GM18505 (cell line): ENCODE measurements around the gene AP3B2.
"Not testable (repeated sequence)": the region's sequence is repeated elsewhere in the genome, so short reads cannot be mapped to it uniquely, and the experiment has no call there.

Experiments
- ATAC-seq: cut with Tn5 transposase; IDR thresholded peaks from one replicate; pipeline ENCODE4 v1.9.1; 2021; ENCODE audit not compliant: unreplicated experiment
- POLR2A ChIP-seq: IDR thresholded peaks from 4 replicates; pipeline ENCODE4 v1.6.1; 2011; ENCODE audit warnings: borderline replicate concordance; ENCODE audit not compliant: insufficient read depth, insufficient read length; ENCODE audit errors: extremely low read depth

AP3B2 gene

DNA sequence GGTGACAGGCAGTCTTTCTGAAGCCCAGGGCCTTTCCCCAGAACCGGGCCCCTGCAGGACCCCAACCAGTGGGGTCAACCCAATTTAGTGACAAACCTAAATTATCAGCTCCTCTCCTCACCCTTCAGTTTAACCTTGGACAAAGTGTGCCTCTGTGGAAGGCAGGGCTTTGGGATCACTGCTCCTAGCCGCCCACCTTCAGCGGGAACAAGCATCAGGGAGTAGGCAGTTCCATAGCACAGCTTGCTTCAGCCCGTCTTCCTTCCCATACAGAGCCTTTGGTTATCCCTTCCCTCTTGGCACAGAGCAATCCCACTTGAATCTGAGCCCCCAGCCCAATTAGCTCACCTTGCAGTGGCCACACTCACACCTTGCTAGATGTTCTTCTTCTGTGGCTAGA is 5.3 kb upstream of the AP3B2 start:
- no peak for TF ChIP-seq POLR2A
- ATAC-seq = no peak

DNA sequence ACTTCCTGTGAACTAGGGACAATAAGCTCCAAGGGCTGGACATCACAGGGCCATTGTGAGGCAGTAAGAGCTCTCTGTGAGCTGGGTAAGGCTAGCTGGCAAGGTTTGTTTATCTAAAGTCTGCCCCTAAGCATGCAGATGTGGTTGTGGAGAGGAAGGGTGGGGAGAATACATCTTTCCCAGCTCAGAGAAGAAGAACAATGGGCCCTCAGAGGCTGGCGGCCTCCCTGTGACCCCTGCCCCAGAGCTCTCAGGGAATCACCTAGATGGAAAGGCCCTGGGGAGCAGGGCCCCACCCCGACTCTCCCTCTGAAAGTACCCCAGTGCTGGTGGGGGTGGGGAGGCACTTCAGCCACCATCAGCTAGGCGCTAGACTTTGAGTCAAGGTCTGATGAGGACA is 4.3 kb upstream of the AP3B2 start:
- no peak for TF ChIP-seq POLR2A
- no peak for ATAC-seq

DNA sequence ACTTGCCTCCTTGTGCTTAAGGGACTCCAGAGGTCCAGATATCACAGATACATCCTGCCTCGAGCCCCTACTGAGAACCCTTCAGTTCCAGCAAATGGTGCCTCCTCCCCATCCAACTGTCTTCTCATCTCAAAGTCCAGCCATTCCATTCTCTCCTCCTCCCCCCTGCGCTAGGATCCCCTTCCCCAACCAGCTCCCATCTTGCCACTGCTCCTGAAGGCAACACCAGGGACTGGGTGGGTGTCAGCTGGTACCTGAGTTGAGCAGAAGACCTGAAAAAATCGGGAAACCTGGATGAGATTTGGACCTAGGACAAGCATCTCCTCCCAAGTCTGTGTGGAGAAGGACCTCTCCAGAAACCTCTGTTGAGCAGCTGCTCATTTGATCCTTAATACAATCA is 2.4 kb upstream of the AP3B2 start:
- no peak for ATAC-seq
- TF ChIP-seq POLR2A = no peak

DNA sequence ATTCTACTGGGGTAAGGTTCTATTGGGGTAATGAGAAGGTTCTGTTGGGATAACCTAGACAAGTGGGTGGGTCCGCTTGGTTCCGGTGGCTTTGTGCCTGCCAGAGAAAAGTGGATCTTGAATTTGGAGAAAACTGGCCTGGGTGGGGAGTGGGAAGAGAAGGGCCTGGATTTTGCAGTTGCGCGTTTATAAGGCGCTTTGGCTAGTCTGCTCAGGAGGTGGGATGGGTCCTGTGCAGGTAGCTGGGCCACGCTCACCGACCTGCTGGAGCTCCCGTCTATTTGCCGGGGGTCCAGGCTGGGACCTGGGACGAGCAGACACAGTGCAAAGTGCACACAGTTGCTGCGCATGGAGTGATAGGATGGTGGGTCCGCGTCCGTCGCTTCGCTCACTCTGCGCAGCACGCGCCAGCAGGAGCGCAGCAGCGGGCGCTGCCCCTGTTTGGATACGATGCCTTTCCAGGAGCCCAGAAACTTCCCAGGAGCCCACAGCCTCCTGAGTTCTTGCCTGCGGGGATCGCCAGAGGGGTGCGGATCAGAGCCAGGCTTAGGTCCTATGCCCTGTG is 1.3 kb upstream of the AP3B2 start:
- TF ChIP-seq POLR2A = no peak
- ATAC-seq = no peak

DNA sequence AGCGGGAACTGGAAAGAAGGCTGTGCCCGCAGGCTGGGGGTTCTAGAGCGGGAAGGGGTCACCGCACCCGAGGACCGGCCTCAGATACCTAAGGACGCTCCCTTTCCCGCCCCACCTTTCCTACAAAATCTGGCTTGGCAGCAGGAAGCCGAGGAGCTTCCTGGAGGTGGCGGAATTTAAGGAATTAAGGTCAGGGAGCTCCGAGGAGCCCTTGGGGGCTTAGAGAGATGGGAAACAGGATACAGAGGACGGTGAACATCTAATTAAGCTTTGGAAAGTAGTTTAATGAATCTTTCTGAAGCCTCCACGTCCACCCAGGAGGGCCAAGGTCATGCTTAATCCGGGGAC is 507 bp upstream of the AP3B2 start:
- ATAC-seq = no peak
- no peak for TF ChIP-seq POLR2A

DNA sequence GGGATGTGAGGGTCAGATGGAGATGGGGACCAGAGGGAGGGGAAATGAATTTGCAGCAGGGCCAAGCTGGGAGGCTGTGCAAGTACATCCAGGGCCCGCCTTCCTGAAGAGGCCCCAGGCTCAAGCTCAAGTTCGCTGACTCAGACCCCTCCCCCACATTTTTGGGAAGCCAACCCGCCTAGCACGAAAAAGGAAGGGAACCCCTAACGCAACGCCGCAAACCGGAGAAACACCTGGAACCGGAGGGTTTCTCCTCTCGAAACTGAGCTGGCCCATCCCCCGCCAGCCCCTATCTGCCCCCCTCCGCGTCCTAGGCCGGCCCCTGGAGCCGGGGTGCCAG is 624 bp downstream of the AP3B2 start:
- no peak for TF ChIP-seq POLR2A
- ATAC-seq = no peak

DNA sequence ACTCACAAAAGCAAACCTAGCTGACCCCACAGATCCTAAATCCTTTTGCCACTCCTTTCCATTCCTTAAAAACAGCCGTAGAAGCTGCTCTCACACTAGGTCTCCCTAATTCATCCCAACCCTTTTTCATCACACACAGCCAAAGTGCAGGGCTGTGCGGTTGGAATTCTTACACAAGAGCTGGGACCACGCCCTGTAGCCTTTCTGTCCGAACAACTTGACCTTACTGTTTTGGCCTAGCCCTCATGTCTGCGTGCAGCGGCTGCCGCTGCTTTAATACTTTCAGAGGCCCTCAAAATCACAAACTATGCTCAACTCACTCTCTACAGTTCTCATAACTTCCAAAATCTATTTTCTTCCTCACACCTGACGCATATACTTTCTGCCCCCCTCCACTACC is 3.8 kb downstream of the AP3B2 start:
- ATAC-seq = not testable (repeated sequence)

DNA sequence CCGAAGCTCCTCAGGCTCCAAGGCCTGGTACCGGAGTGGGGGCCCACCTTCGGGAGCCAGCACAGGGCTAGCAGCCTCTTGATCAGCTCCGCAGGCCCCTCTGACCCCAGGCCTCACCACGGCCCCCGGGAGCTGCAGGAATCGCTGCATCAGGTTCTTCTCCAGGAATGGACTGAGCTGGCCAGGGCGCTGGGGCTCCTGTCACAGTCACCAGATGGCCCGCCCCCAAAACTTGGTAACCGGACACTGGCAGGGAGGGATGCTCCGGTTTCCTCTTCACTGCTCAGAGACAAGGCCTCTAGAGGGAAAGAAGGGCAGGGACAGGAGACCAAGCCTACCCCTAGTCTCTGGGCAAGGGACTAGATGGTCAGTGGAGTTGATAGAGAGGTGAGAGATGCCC is 9.9 kb downstream of the AP3B2 start:
- TF ChIP-seq POLR2A = no peak
- no peak for ATAC-seq

DNA sequence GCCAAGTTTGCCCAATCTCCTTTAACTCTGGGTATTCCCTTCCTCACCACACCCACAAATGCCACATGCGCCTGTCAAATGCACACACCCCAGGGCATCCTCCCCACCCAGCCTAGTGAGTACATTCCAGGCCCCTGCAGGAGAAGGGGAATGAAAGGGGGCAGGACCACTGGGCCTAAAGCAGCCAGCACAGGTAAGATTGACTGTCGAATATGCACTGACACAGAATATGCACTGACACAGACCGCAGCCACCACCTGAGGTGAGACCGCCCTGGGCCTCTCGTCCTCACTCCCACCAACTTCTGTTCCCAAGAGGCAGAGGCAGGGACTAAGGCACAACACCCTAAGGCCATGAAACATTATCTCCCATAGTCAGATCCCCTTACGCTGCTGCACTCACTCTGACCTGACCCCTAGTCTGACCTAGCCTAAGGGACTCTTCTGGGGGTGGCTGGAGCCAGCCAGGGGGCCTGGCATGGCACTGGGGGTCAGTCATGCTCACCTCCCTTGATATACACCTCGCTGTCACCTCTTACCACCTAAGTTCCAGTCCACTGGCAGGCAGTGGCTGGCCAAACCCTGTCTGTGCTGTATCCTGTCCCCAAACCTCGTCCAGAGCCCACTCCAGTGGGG is 10.8 kb downstream of the AP3B2 start:
- no peak for ATAC-seq
- no peak for TF ChIP-seq POLR2A

DNA sequence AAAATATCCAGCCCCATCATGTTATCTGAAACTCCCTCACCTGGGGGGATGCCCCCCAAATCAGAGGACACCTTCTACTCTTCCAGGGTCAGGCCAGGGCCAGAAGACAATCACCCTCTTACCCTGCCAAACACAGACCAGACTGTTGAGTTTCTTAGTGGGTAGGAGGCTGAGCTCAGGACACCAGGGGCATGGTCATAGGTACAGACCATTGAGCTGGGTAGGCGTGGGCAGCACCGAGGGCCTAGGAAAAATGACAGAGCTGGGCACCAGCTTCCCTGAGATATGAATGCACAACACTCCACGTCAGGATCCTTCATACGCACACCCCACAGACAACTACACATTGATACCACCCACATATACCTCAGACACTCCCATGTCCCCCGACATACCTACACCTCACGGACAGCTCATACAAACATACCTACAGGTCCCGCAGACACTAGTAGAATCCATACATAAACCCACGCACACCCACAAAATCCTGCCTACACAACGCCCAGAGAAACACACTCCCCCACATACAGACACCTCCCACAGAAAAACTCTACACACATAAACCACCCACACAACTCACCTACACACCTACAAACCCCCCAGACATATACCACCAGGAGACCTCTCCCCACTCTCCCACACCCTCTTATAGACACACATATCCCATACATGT is 11.8 kb downstream of the AP3B2 start:
- no peak for ATAC-seq

DNA sequence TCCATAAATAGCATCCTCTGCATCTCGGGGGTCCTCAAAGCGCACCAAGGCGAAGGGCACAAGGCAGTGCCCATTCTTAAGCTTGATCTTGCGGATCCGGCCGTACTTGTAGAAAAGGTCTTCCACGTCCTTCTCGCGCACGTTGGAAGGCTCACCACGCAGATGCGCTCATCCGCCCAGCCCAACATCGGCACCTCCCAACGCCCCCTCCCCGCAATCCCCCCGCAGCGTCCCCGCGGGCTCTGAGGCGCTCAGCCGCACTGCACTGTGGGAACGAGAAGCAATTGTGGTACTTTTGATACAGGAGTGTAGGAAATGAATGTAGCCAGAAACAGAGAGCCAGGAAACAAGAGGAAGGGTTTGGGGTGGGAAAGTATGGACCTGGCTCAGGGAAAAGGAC is 17.5 kb downstream of the AP3B2 start:
- ATAC-seq = no peak
- TF ChIP-seq POLR2A = no peak

More for the DNA sequence above, 11.8 kb downstream of the AP3B2 start:
- TF ChIP-seq POLR2A = no peak

DNA sequence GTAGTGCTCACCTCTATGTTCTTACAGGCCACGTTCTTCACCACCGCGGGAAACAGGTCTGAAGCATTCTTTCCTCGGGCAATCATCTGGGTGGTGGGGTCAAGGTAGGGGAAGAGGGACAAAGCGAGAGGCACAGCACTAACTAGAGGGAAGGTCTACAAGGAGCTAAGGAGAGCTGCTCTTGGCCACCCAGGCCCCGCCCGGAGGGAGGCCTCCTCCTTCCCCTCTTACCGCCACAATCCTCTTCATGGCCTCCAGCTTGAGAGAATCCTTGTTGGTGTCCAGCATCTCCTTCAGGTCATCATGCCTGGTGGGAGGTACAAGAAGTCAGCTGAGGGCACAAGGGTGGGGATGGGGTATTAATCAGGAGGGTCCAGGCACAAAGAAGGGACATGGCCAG is 20.5 kb downstream of the AP3B2 start:
- no peak for ATAC-seq
- no peak for TF ChIP-seq POLR2A

DNA sequence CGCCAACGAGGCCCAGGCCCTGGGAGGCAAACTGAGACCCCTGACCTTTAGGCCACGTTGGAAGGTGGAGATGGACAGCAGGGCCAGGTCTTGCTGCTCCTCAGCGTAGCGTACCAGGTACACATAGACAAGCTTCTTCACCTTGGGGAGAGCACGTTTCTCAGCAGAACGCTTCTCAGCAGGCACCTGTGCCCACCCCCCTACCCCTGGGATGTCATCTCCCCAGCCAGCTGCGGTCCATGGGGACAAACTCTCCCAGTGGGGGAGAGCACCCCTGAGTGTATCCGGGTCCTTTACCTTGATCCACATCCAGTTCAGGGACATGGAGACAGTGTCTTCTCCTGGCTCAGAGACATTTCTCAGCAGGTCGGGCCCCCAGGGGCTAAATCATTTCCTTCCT is 21.0 kb downstream of the AP3B2 start:
- no peak for TF ChIP-seq POLR2A
- no peak for ATAC-seq

DNA sequence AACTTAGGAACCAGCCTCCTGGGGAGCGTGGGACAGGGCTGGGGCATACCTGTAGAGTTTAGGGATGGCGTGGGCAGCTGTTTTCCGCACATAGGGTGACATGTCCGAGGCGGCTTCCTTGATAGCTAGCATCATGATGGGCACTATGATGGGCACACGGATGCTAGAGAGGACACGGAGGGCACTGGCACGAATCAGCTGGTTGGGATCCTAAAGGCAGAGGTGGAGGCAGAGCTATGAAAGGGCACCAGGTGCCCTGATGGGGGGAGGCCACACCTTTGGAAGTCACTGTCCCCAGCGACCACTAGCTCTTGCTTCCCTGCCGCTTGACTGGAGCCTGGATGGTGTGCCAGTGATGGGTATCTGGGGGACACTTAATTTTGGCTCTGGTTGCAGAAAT is 28.3 kb downstream of the AP3B2 start:
- TF ChIP-seq POLR2A = no peak
- no peak for ATAC-seq
